C4-2B (cell line): ENCODE measurements around the gene RNU6-7.

Experiments
- H3K27ac ChIP-seq: fragments of 450-650 bp; 2 replicates; pipeline ENCODE4 v1.5.1; 2017
- ZFX ChIP-seq: fragments of 450-650 bp; IDR thresholded peaks from 2 replicates; pipeline ENCODE4 v1.6.1; 2017
- TF ChIP-seq, protein P1 (sequence below): fragments of 450-650 bp; conservative IDR thresholded peaks from 2 replicates; pipeline ENCODE4 v1.5.1; 2017; ENCODE audit warnings: mild to moderate bottlenecking

The RNU6-7 gene

DNA sequence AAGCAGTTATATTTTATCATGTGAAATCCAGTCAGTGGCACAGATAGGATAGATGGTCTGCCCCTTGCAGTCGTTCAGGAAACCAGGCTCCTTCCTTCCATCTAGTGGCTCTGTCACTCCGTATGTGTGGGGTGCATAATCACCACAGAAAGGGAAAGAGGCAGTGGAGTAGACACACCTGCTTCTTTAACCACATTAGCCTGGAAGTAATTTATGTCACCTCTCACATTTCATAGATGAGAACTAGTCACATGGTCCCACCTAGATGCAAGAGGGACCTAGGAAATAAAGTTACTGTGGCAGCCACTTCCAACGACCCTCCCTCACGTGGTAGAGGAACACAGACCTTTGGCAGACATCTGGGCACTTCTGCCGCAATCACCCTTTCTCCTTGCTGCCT, 15.5 kb downstream of the RNU6-7 start:
- H3K27ac ChIP-seq: no peak overlapping the region
- TF ChIP-seq ZFX: no peak
- TF ChIP-seq, protein P1, sequence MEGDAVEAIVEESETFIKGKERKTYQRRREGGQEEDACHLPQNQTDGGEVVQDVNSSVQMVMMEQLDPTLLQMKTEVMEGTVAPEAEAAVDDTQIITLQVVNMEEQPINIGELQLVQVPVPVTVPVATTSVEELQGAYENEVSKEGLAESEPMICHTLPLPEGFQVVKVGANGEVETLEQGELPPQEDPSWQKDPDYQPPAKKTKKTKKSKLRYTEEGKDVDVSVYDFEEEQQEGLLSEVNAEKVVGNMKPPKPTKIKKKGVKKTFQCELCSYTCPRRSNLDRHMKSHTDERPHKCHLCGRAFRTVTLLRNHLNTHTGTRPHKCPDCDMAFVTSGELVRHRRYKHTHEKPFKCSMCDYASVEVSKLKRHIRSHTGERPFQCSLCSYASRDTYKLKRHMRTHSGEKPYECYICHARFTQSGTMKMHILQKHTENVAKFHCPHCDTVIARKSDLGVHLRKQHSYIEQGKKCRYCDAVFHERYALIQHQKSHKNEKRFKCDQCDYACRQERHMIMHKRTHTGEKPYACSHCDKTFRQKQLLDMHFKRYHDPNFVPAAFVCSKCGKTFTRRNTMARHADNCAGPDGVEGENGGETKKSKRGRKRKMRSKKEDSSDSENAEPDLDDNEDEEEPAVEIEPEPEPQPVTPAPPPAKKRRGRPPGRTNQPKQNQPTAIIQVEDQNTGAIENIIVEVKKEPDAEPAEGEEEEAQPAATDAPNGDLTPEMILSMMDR: no peak

DNA sequence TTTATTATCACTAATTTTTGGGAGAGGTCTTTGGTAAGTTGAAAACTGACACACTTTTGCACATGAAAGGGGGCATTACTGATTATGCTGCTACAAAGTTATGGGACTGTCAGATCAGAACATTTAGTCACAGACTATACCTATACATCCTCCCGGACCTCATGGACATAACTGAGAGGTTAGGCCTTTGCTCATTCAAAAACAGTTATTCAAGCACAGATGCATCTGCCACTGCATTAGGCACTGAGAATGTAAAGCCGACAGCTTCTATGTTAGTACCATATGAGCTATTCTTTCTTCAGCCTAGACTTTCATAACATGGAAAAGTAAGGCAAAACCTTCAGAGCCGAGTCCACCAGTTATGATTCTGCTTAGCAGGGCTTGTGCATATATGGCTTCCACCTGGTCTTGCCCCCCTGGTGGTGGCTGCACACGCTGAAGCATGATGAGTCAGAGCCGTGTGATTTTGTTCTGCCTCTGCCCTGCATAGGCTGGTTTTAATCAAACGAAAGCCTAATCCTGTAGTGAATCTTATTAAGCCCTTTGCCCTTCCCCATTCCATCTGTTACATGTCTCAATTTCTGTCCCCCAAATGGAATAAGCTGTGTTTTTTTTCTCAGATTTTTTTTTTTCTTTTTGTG, 23.0 kb downstream of the RNU6-7 start:
- H3K27ac ChIP-seq: no peak overlapping the region
- no peak for TF ChIP-seq ZFX
- TF ChIP-seq, protein P1: no peak; the same call in 1 of the 2 replicates

DNA sequence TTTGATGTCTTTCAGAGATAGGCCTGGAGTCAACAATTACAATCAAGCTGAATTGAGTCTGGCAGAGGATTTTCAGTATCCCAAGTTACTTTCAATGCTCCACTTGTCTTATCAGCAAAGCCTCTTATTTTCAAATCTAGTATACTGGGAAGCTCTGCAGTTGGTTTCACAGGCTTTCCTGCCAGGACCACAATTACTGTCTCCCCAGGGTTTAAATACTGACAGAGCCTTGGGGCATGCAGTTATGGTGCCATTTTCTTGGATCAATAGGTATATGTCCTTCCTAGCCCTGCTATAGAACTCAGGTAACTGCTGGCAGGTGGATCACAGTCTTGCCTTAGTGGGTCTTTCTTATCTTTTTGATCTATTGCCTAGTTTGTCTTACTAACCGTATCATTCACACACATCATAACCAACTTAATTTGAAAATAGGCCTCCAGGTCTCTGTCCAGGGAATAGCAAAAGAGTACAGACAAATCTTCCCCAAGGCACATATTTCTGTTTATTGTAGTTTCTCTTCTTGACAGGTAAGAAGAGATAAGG, 23.6 kb downstream of the RNU6-7 start:
- TF ChIP-seq ZFX: no peak
- TF ChIP-seq, protein P1: no peak

DNA sequence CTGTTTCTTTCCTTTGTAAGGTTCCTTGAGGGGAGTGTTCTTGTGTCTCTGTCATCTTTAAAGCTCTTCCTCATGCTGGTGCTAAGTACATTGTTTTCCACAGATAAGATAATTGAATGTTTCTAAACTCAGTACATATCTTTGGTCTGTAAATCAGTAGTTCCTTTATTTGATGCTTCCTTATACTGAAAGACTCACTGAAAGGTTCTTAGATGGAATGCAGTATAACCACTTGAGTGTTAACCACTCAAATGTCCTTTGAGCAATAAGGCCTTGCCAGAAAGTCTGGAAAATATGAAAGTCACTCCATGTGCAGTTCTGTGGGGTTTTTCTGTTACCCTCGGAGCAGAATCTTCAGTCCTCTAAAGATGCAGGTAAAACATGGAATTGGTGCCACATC, 24.2 kb downstream of the RNU6-7 start:
- no peak overlapping the region for H3K27ac ChIP-seq
- TF ChIP-seq ZFX: no peak
- TF ChIP-seq, protein P1: no peak

More for the DNA sequence above, 23.6 kb downstream of the RNU6-7 start:
- H3K27ac ChIP-seq: no peak overlapping the region

DNA sequence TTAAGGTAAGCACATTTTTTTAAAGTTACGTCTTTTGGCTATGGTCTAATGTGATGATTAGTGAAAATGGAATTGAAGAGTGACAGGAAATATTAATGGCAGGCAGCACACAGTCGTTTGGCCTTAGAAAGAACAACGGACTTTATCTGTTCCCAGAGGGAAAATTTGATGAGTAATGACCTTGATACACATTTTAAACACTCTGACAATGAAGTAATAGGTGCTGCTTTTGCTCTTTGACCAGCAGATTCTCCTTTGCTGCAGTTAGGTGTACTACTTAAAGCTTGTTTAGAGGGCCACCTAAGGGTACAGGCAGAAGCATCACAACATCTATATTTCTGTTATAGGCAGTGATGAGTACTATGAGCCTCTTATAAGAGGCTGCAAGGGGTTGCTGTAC, 28.3 kb downstream of the RNU6-7 start:
- H3K27ac ChIP-seq: peak overlapping the region; percentile 61; the same call in 1 of the 2 replicates
- TF ChIP-seq, protein P1: no peak
- no peak for TF ChIP-seq ZFX

DNA sequence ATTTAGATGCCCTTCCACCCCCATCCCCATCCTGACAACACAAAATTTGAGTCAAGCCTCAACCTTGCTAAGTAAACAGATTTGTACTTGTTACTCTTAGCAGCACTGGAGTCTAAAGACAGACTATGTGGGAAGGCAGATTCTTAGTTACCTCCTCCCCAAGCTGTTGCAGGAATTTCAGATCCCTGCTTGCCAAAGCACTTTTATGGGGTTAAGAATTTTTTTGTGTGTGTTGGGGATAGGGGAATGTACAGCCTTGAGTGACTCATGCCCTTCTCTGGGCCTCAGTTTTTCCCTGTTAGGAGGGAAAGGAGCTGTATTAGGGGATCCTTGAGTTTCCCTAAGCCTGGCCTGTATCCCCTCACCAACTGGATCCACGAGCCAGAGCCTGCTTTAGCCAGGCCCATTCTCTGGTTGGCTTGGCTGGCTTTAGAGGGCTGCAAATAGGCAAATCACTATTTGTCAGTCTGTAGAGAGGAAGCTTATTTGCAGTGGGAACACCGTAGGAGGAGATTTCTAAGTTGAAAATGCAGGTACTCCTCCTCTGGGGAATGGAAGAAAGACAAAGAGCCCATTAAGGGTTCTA, 28.9 kb downstream of the RNU6-7 start:
- TF ChIP-seq ZFX: no peak
- TF ChIP-seq, protein P1: no peak
- H3K27ac ChIP-seq: peak overlapping the region; percentile 61

DNA sequence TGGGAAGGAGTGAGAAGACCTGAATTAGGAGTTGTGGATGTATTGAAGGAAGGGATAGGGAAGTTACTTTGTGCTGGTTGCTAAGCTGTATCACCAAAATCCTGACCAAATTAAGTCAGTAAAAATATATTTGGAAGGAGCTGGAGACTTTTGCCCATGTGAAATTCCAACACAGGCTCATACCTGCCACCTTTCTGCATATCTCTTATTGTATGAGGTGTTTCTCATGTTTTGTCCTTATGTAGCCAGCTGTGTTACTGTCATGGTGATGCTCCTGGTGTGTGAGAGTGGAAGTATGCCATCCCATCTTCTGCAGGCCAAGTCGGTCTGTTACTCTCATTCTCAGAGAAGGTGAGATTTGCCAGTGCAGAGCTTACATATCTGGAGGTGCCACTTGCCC, 30.6 kb downstream of the RNU6-7 start:
- no peak overlapping the region; the same call in 1 of the 2 replicates for H3K27ac ChIP-seq
- TF ChIP-seq, protein P1: no peak
- no peak for TF ChIP-seq ZFX
